Measurements from ENCODE around the gene TUBB.
"Not testable (repeated sequence)": the region's sequence is repeated elsewhere in the genome, so short reads cannot be mapped to it uniquely, and the experiment has no call there.

TUBB gene

GRCh38 chr6:30714263-30714662 is 5.9 kb upstream of the TUBB start:
- no peak overlapping the region for H3K4me3 ChIP-seq (ENCODE audit: low read depth, low read length)
- TF ChIP-seq CTCF (IDR thresholded peaks at IDR 0.05; ENCODE audit: low read depth, low read length): no peak
- DNase-seq (ENCODE audit: low read depth): no peak

GRCh38 chr6:30716879-30717128 is 3.3 kb upstream of the TUBB start:
- DNase-seq (ENCODE audit: low read depth): no peak
- H3K4me3 ChIP-seq (ENCODE audit: low read depth, low read length): peak overlapping the region; percentile 90
- peak; percentile 6; the same call in 1 of the 2 replicates for TF ChIP-seq MAX (IDR thresholded peaks at IDR 0.05; ENCODE audit: low read depth, low read length)
- TF ChIP-seq POLR2A (IDR thresholded peaks at IDR 0.05; ENCODE audit: extremely low read depth, insufficient read length): no peak

DNA sequence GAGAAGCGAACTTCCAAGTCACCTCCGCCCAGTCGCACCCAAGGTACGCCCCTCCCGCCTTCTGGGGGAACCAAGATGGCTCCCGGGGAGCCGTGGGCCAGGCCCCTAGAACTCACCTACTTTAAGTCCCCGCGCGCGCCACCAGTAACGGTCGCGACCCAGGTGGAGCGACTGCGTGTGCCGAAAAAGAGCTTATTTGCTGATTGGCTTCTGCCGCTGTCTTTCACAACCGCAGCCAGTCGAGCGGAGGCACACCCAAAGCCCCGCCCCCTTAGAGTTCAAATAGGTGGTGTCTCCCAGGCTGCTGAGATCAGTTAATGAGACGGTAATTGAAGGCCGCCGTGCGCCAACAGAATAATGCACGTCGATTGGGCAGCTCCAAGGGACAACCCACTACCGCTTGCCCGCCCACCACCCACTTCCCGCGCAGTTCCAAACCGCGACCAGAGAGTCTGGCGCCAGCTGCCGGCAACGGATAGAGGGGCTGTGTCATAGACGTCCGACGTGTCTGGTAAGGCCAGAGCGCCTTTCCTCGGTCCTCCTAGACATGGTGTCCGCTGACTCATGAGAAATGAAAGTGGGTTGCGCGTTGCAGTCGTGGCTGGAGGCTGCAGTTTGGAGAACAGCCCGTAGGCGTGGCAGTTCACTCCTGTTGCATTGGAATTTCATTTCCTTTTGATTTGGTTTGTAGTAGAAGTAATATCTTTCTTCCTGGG is 2.9 kb upstream of the TUBB start, which contains the start of gene MDC1:
Gene MDC1, minus strand, starts transcription at position 153 of the 716 bp plus-strand sequence. CDS start 2,106 bp downstream, outside the sequence.
- DNase-seq (ENCODE audit: low read depth): peak; percentile 100
- H3K4me3 ChIP-seq (ENCODE audit: low read depth, low read length): peak within 1 kb of the TSS; percentile 90
- TF ChIP-seq POLR2A (IDR thresholded peaks at IDR 0.05; ENCODE audit: extremely low read depth, insufficient read length) (peak; percentile 64), MAX (IDR thresholded peaks at IDR 0.05; ENCODE audit: low read depth, low read length) (peak; percentile 67), CTCF (IDR thresholded peaks at IDR 0.05; ENCODE audit: low read depth, low read length) (peak; percentile 26), MYC (IDR thresholded peaks at IDR 0.05; ENCODE audit: low read depth, low read length) (peak; percentile 91)

DNA sequence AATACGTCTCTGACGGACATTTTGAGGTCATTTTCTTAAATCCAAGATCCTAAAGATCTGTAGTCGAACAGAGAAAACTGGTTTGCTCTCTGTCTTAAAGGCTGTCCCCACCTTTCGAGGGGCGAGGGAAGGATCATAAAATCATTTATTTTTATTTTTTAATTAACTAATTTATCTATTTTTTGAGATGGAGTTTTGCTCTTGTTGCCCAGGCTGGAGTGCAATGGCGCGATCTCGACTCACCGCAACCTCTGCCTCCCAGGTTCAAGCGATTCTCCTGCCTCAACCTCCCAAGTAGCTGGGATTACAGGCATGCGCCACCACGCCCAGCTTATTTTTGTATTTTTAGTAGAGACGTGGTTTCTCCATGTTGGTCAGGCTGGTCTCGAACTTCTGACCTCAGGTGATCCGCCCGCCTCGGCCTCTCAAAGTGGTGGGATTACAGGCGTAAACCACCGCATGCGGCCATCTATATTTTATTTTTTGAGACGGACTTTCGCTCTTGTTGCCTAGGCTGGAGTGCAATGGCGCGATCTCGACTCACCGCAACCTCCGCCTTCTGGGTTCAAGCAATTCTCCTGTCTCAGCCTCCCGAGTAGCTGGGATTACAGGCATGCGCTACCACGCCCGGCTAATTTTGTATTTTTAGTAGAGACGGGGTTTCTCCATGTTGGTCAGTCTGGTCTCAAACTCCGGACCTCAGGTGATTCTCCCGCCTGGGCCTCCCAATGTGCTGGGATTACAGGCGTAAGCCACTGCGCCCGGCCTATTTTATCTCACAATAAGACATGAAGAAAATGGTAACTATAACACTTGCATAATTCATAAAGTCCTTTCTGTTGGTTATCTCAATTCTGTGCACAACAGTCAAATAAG is 2.1 kb upstream of the TUBB start:
- not testable (repeated sequence) for DNase-seq (ENCODE audit: low read depth)
- H3K4me3 ChIP-seq (ENCODE audit: low read depth, low read length): peak overlapping the region; percentile 100

- H3K4me3 ChIP-seq (ENCODE audit: low read depth, low read length): peak overlapping the region; percentile 100
- no peak for DNase-seq (ENCODE audit: low read depth)
- TF ChIP-seq CTCF (IDR thresholded peaks at IDR 0.05; ENCODE audit: low read depth, low read length) (no peak), POLR2A (IDR thresholded peaks at IDR 0.05; ENCODE audit: extremely low read depth, insufficient read length) (no peak), MAX (IDR thresholded peaks at IDR 0.05; ENCODE audit: low read depth, low read length) (no peak), MYC (IDR thresholded peaks at IDR 0.05; ENCODE audit: low read depth, low read length) (no peak)
Observed at GRCh38 chr6:30719356-30719755, 796 bp upstream of the TUBB start.

GRCh38 chr6:30720738-30721197 is 616 bp downstream of the TUBB start:
- TF ChIP-seq POLR2A (IDR thresholded peaks at IDR 0.05; ENCODE audit: extremely low read depth, insufficient read length) (no peak), CTCF (IDR thresholded peaks at IDR 0.05; ENCODE audit: low read depth, low read length) (no peak), MAX (IDR thresholded peaks at IDR 0.05; ENCODE audit: low read depth, low read length) (no peak), MYC (IDR thresholded peaks at IDR 0.05; ENCODE audit: low read depth, low read length) (peak; percentile 60)
- peak overlapping the region; percentile 100 for H3K4me3 ChIP-seq (ENCODE audit: low read depth, low read length)
- DNase-seq (ENCODE audit: low read depth): peak; percentile 90
